MM.1S (cell line): Measurements from ENCODE around the gene COX8C.

Experiments used
- DNase-seq: peaks from one replicate; pipeline ENCODE4 v3.0.0-alpha.2; 2015
- H2AFZ ChIP-seq: fragments of 300-600 bp; sonication (generic); 2 replicates; pipeline ENCODE4 v1.6.0; 2016; ENCODE audit warnings: antibody characterized with exemption, low read length
- H3F3A ChIP-seq: fragments of 300-600 bp; sonication (generic); 2 replicates; pipeline ENCODE4 v1.6.1; 2016; ENCODE audit warnings: mild to moderate bottlenecking, antibody characterized with exemption, low read length, moderate library complexity, mixed read lengths; ENCODE audit not compliant: insufficient read depth
- H3K27ac ChIP-seq: fragments of 300-600 bp; sonication (generic); 2 replicates; pipeline ENCODE4 v1.5.1; 2016; ENCODE audit warnings: mild to moderate bottlenecking, low read length
- H3K27me3 ChIP-seq: fragments of 300-600 bp; sonication (generic); replicated peaks from 2 replicates; pipeline ENCODE4 v1.6.0; 2016; ENCODE audit warnings: low read length; ENCODE audit not compliant: insufficient read depth
- H3K36me3 ChIP-seq: fragments of 300-600 bp; sonication (generic); replicated peaks from 2 replicates; pipeline ENCODE4 v1.6.1; 2016; ENCODE audit warnings: mild to moderate bottlenecking, low read length, mixed read lengths; ENCODE audit not compliant: insufficient read depth
- H3K4me1 ChIP-seq: fragments of 300-600 bp; sonication (generic); 2 replicates; pipeline ENCODE4 v1.6.1; 2016; ENCODE audit warnings: low read length, mixed read lengths
- H3K4me2 ChIP-seq: fragments of 300-600 bp; sonication (generic); 2 replicates; pipeline ENCODE4 v1.6.0; 2016; ENCODE audit warnings: low read depth, low read length
- H3K4me3 ChIP-seq: fragments of 300-600 bp; sonication (generic); 2 replicates; pipeline ENCODE4 v1.5.1; 2016; ENCODE audit warnings: low read length, mixed read lengths
- H3K79me2 ChIP-seq: fragments of 300-600 bp; sonication (generic); 2 replicates; pipeline ENCODE4 v1.6.1; 2016; ENCODE audit warnings: mixed run types, low read length, mixed read lengths
- H3K9ac ChIP-seq: fragments of 300-600 bp; sonication (generic); 2 replicates; pipeline ENCODE4 v1.6.1; 2016; ENCODE audit warnings: low read length, mixed read lengths
- H3K9me2 ChIP-seq: fragments of 300-600 bp; sonication (generic); replicated peaks from 2 replicates; pipeline ENCODE4 v1.6.1; 2016; ENCODE audit warnings: mild to moderate bottlenecking, low read length, mixed read lengths; ENCODE audit not compliant: insufficient read depth
- H3K9me3 ChIP-seq: fragments of 300-600 bp; sonication (generic); replicated peaks from 2 replicates; pipeline ENCODE4 v1.6.1; 2016; ENCODE audit warnings: mild to moderate bottlenecking, low read length, mixed read lengths; ENCODE audit not compliant: insufficient read depth
- H4K20me1 ChIP-seq: fragments of 300-600 bp; sonication (generic); 2 replicates; pipeline ENCODE4 v1.6.1; 2016; ENCODE audit warnings: mild to moderate bottlenecking, low read length, moderate library complexity, mixed read lengths; ENCODE audit not compliant: insufficient read depth
- CTCF ChIP-seq: fragments of 300-600 bp; sonication (generic); IDR thresholded peaks from 2 replicates; pipeline ENCODE4 v1.5.1; 2016; ENCODE audit warnings: antibody characterized with exemption, low read length, mixed read lengths
- EZH2 ChIP-seq: fragments of 300-600 bp; sonication (generic); optimal IDR thresholded peaks from 2 replicates; pipeline ENCODE3; 2017; ENCODE audit warnings: low read depth, mild to moderate bottlenecking, antibody characterized with exemption, low read length, mixed read lengths
- EZH2phosphoT487 ChIP-seq: fragments of 300-600 bp; sonication (generic); IDR thresholded peaks from 2 replicates; pipeline ENCODE4 v1.6.1; 2018; ENCODE audit warnings: antibody characterized with exemption, low read length

COX8C gene

GRCh38 chr14:93304771-93305170 is 42.2 kb upstream of the COX8C start:
- no peak overlapping the region for H3K9ac ChIP-seq
- no peaks in the 10 kb centered on the region for H3F3A ChIP-seq
- H4K20me1 ChIP-seq = no peaks in the 10 kb centered on the region
- H3K9me2 ChIP-seq = no peaks in the 10 kb centered on the region
- no peaks in the 10 kb centered on the region for H3K4me1 ChIP-seq
- H3K27me3 ChIP-seq = no peaks in the 10 kb centered on the region
- H3K4me2 ChIP-seq = no peak overlapping the region
- H2AFZ ChIP-seq = no peak overlapping the region
- no peak for TF ChIP-seq EZH2
- no peak for TF ChIP-seq EZH2phosphoT487
- TF ChIP-seq CTCF = no peak
- H3K9me3 ChIP-seq = no peaks in the 10 kb centered on the region
- DNase-seq = no peak
- peaks cover 76% of the 10 kb centered on the region for H3K79me2 ChIP-seq
- no peaks in the 10 kb centered on the region for H3K36me3 ChIP-seq
- no peak overlapping the region for H3K27ac ChIP-seq
- H3K4me3 ChIP-seq = no peak overlapping the region

- H4K20me1 ChIP-seq = no peaks in the 10 kb centered on the region
Observed at GRCh38 chr14:93305725-93306418, 41.1 kb upstream of the COX8C start.

GRCh38 chr14:93306812-93307211 is 40.2 kb upstream of the COX8C start:
- H3K4me3 ChIP-seq = no peak overlapping the region
- no peak overlapping the region for H3K27ac ChIP-seq
- H3K27me3 ChIP-seq = no peaks in the 10 kb centered on the region
- no peak overlapping the region for H3K9ac ChIP-seq
- no peaks in the 10 kb centered on the region for H3F3A ChIP-seq
- H3K9me2 ChIP-seq = no peaks in the 10 kb centered on the region
- no peaks in the 10 kb centered on the region for H3K9me3 ChIP-seq
- no peak overlapping the region for H2AFZ ChIP-seq
- DNase-seq = no peak
- TF ChIP-seq EZH2phosphoT487 (no peak), CTCF (no peak), EZH2 (no peak)
- H4K20me1 ChIP-seq = no peaks in the 10 kb centered on the region
- no peak overlapping the region for H3K4me2 ChIP-seq
- no peaks in the 10 kb centered on the region for H3K36me3 ChIP-seq
- H3K4me1 ChIP-seq = no peaks in the 10 kb centered on the region
- H3K79me2 ChIP-seq = peaks cover 87% of the 10 kb centered on the region

More at GRCh38 chr14:93305725-93306418, 41.1 kb upstream of the COX8C start:
- no peaks in the 10 kb centered on the region for H3K4me1 ChIP-seq
- H3K27me3 ChIP-seq = no peaks in the 10 kb centered on the region
- TF ChIP-seq CTCF (no peak), EZH2phosphoT487 (no peak), EZH2 (no peak)
- no peak overlapping the region for H3K4me2 ChIP-seq
- H2AFZ ChIP-seq = no peak overlapping the region
- H3K27ac ChIP-seq = no peak overlapping the region
- H3F3A ChIP-seq = no peaks in the 10 kb centered on the region
- H3K4me3 ChIP-seq = no peak overlapping the region
- H3K9me3 ChIP-seq = no peaks in the 10 kb centered on the region
- H3K36me3 ChIP-seq = no peaks in the 10 kb centered on the region
- no peaks in the 10 kb centered on the region for H3K9me2 ChIP-seq
- peaks cover 83% of the 10 kb centered on the region for H3K79me2 ChIP-seq
- no peak for DNase-seq
- no peak overlapping the region for H3K9ac ChIP-seq
